ENCODE results near the gene ARPIN.
"Not testable (repeated sequence)": the region's sequence is repeated elsewhere in the genome, so short reads cannot be mapped to it uniquely, and the experiment has no call there.

ARPIN gene

GRCh38 chr15:89912674-89913396, at the start of gene ARPIN:
TSS of gene ARPIN (minus strand) at chr15:89912952. CDS start at chr15:89912835, 117 bp downstream.
- DNase-seq: peak in 1 of 2 experiments; percentile 39

- no peak for DNase-seq
These were observed 45.5 kb upstream of the ARPIN start for GRCh38 chr15:89958107-89958805.

- DNase-seq: not testable (repeated sequence)
These were observed 42.8 kb upstream of the ARPIN start for GRCh38 chr15:89955449-89955998.

- DNase-seq: no peak
These were observed 41.8 kb upstream of the ARPIN start for GRCh38 chr15:89954541-89954940.

GRCh38 chr15:89948796-89949195, 36.0 kb upstream of the ARPIN start:
- DNase-seq: no peak

- DNase-seq: no peak
These were observed 34.6 kb upstream of the ARPIN start for GRCh38 chr15:89947385-89947784.

GRCh38 chr15:89946681-89947299, 34.0 kb upstream of the ARPIN start:
- no peak for DNase-seq

GRCh38 chr15:89943721-89944120, 31.0 kb upstream of the ARPIN start:
- not testable (repeated sequence) for DNase-seq

- DNase-seq: no peak
These were observed 27.2 kb upstream of the ARPIN start for GRCh38 chr15:89939910-89940309.

GRCh38 chr15:89939377-89939776, 26.6 kb upstream of the ARPIN start:
- not testable (repeated sequence) for DNase-seq

- no peak for DNase-seq
These were observed 24.9 kb upstream of the ARPIN start for GRCh38 chr15:89937365-89938350.

GRCh38 chr15:89936786-89937265, 24.1 kb upstream of the ARPIN start:
- DNase-seq: no peak

- DNase-seq: no peak
These were observed 23.5 kb upstream of the ARPIN start for GRCh38 chr15:89936051-89936785.

- no peak for DNase-seq
These were observed 20.1 kb upstream of the ARPIN start for GRCh38 chr15:89932880-89933279.

GRCh38 chr15:89928421-89928820, 15.7 kb upstream of the ARPIN start:
- DNase-seq: no peak

- DNase-seq: no peak
These were observed 13.4 kb upstream of the ARPIN start for GRCh38 chr15:89926158-89926557.

- no peak for DNase-seq
These were observed 4.8 kb upstream of the ARPIN start for GRCh38 chr15:89917442-89918101.

- no peak for DNase-seq
These were observed 3.9 kb upstream of the ARPIN start for GRCh38 chr15:89916660-89917059.

GRCh38 chr15:89912145-89912673, 543 bp downstream of the ARPIN start:
- DNase-seq: peak in 1 of 2 experiments; percentile 17

- no peak for DNase-seq
These were observed 1.7 kb downstream of the ARPIN start for GRCh38 chr15:89910891-89911626.
